ENCODE measurements around the gene ESAM. TPM values are rescaled to one million over a fixed set of nuclear protein-coding genes. Genes with fewer than 3 reads are reported as not detected.

Gene ESAM
- total and polyA plus RNA-seq, 2 of the 8 experiments (the other 6 are each of a cell fraction or from before 2014, with no cell fraction given) = 0.09 TPM; not detected in 1

GRCh38 chr11:124739479-124740276, 22.4 kb downstream of the ESAM start, which contains the start of gene NRGN (continued):
- TF ChIP-seq ATF3 (IDR thresholded peaks at IDR 0.05; ENCODE audit: insufficient read depth, low read depth, low read length) (no peak), TEAD4 (IDR thresholded peaks at IDR 0.05; ENCODE audit: low read depth, low read length) (no peak), HDAC6 (IDR thresholded peaks at IDR 0.05; ENCODE audit: low read depth, low read length) (no peak), POLR2A (IDR thresholded peaks at IDR 0.05; ENCODE audit: control extremely low read depth in 1 of 2, low read depth in 2 of 2, low read length in 2 of 2) (no peak), BCL11A (IDR thresholded peaks at IDR 0.05; ENCODE audit: low read depth in 2 of 2, low read length in 2 of 2) (no peak), EGR1 (IDR thresholded peaks at IDR 0.05; ENCODE audit: borderline replicate concordance, low read depth, low read length) (no peak), BACH1 (IDR thresholded peaks at IDR 0.05; ENCODE audit: low read length) (no peak), TAF1 (IDR thresholded peaks at IDR 0.05; ENCODE audit: low read depth, low read length) (0 out of 2 replicates have a peak, but pooled peaks have one; percentile 21), NRF1 (IDR thresholded peaks at IDR 0.05; ENCODE audit: low read depth, low read length) (no peak), CHD2 (IDR thresholded peaks at IDR 0.05; ENCODE audit: low read length) (no peak), KDM1A (IDR thresholded peaks at IDR 0.05; ENCODE audit: borderline replicate concordance, low read length) (no peak), MAX (IDR thresholded peaks at IDR 0.05) (peak; percentile 38; the same call in 1 of the 2 replicates), GTF2F1 (IDR thresholded peaks at IDR 0.05; ENCODE audit: borderline replicate concordance, low read depth, low read length) (no peak), PHF8 (conservative IDR thresholded peaks at IDR 0.05; ENCODE audit: low read depth, low read length) (no peak), YY1 (IDR thresholded peaks at IDR 0.05; ENCODE audit: low read depth, low read length) (0 out of 2 replicates have a peak, but pooled peaks have one; percentile 34), USF2 (IDR thresholded peaks at IDR 0.05; ENCODE audit: low read length) (no peak), JUND (IDR thresholded peaks at IDR 0.05; ENCODE audit: low read length) (no peak), EZH2 (IDR thresholded peaks at IDR 0.05; ENCODE audit: low read depth, low read length, severe bottlenecking) (no peak), HDAC2 (IDR thresholded peaks at IDR 0.05; ENCODE audit: borderline replicate concordance in 1 of 2, low read depth in 2 of 2, low read length in 2 of 2) (no peak), SAP30 (IDR thresholded peaks at IDR 0.05; ENCODE audit: insufficient read depth, insufficient replicate concordance, low read length) (no peak), SP2 (IDR thresholded peaks at IDR 0.05; ENCODE audit: low read length) (no peak), POU5F1 (IDR thresholded peaks at IDR 0.05; ENCODE audit: low read depth, low read length) (no peak), SRF (IDR thresholded peaks at IDR 0.05; ENCODE audit: low read depth, low read length) (no peak)
